Prostate gland (tissue), 2 donors: ENCODE results near the gene ARL16.

ENCODE experiments used
- POLR2A ChIP-seq: fragments of 450-650 bp; IDR thresholded peaks from one replicate; pipeline ENCODE4 v1.6.1; 2016; ENCODE audit warnings: antibody characterized with exemption, mild to moderate bottlenecking
- POLR2AphosphoS5 ChIP-seq: sonication (generic); formaldehyde crosslinking; IDR thresholded peaks from one replicate; pipeline ENCODE4 v1.6.1; 2017; ENCODE audit warnings: antibody characterized with exemption
- TF ChIP-seq, protein P1 (sequence below), 4 experiments: fragments of 200-600 bp in 2 of 4; fragments of 450-650 bp in 2 of 4; sonication (generic) in 2 of 4; IDR thresholded peaks; 1 replicate in 3 of 4; 2 replicates in 1 of 4; pipeline ENCODE4 v1.5.1; 2016 to 2019; ENCODE audit warnings: antibody characterized with exemption in 4 of 4, mild to moderate bottlenecking in 2 of 4, moderate library complexity in 2 of 4

DNA sequence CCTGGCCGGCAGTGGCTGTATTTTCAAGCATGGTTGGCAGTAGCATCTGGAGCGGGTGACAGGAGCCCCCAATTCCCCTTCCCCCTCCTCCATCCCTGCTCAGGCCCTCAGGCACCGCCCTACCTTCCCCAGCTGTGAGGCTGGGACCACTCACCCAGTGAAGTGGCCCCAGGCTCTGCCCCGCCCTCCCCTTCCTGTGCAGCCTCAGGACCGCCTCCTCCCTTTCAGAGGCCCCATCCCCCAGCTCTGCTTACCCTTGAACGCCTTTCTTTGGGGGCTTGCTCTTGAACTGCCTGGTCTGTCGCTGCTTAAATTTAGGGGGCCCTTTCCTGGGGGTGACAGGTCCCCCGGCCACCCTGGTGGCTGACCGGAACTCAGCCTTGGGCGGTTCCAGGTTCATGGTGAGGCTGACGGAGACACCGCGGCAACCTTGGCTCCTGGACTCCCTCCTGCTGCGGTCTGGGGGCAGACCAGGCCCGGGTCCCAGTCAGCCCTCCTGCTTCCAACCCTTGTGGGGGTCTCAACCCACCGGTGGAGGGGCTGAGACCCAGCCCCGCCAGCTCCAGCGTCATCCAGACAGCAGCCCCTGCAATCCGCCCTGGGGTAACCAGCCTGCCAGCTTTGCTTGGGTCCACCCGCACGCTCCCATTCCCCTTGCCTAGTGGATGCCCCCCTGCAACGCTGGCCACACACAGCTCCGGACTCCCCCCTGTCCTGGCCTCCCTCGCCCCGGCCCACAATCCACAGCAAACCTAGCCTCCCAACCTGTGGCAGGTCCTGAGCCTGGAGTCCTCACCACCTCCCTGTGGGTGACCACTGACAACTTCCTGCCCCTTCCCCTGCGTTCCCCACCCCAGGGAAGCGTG, 30.5 kb downstream of the ARL16 start:
- TF ChIP-seq, protein P1, sequence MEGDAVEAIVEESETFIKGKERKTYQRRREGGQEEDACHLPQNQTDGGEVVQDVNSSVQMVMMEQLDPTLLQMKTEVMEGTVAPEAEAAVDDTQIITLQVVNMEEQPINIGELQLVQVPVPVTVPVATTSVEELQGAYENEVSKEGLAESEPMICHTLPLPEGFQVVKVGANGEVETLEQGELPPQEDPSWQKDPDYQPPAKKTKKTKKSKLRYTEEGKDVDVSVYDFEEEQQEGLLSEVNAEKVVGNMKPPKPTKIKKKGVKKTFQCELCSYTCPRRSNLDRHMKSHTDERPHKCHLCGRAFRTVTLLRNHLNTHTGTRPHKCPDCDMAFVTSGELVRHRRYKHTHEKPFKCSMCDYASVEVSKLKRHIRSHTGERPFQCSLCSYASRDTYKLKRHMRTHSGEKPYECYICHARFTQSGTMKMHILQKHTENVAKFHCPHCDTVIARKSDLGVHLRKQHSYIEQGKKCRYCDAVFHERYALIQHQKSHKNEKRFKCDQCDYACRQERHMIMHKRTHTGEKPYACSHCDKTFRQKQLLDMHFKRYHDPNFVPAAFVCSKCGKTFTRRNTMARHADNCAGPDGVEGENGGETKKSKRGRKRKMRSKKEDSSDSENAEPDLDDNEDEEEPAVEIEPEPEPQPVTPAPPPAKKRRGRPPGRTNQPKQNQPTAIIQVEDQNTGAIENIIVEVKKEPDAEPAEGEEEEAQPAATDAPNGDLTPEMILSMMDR (IDR thresholded peaks at IDR 0.05), result no peak
- TF ChIP-seq POLR2A (no peak), POLR2AphosphoS5 (no peak)
